GM10266 (cell line): ENCODE measurements around the gene SARS1.

ENCODE experiments used
- DNase-seq: peaks from one replicate; pipeline ENCODE4 v3.0.0; 2012; ENCODE audit errors: extremely low spot score
- TF ChIP-seq, protein P1 (sequence below): IDR thresholded peaks from 2 replicates; pipeline ENCODE4 v1.5.1; 2012; ENCODE audit warnings: mild to moderate bottlenecking, low read depth; ENCODE audit not compliant: control insufficient read depth, insufficient read depth; ENCODE audit errors: missing control alignments

SARS1 gene

DNA sequence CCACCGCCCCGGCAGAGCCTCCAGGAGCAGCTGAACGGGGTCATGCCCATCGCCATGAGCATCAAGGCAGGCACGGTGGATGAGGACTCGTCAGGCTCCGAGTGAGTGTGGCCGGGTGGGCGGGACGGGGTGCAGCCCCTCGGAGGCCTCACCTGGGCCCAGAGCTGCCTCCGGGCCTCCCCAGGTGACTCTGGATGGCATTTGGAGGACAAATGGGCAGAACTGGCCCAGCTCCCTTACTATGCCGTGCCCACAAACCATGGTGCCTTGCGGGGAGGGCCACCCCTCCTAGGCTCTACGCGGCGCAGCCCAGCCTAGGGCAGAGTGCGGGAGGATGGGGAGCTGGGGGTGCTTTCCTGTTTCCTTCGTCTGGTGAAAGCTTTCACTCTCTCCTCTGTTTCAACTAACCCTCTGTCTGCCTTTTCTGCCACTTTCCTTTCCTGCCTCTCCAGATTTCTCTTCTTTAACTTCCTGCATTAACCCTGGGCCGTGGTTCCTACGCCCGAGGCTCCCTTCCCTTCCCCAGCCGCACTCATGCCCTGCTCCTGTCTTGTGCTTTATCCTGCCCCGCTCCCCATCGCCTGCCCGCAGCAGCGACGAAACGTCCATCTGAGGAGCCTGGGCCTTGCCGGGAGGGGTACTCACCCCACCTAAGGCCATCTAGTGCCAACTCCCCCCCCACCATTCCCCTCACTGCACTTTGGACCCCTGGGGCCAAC is 60.0 kb downstream of the SARS1 start:
- TF ChIP-seq, protein P1, sequence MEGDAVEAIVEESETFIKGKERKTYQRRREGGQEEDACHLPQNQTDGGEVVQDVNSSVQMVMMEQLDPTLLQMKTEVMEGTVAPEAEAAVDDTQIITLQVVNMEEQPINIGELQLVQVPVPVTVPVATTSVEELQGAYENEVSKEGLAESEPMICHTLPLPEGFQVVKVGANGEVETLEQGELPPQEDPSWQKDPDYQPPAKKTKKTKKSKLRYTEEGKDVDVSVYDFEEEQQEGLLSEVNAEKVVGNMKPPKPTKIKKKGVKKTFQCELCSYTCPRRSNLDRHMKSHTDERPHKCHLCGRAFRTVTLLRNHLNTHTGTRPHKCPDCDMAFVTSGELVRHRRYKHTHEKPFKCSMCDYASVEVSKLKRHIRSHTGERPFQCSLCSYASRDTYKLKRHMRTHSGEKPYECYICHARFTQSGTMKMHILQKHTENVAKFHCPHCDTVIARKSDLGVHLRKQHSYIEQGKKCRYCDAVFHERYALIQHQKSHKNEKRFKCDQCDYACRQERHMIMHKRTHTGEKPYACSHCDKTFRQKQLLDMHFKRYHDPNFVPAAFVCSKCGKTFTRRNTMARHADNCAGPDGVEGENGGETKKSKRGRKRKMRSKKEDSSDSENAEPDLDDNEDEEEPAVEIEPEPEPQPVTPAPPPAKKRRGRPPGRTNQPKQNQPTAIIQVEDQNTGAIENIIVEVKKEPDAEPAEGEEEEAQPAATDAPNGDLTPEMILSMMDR, result no peak

DNA sequence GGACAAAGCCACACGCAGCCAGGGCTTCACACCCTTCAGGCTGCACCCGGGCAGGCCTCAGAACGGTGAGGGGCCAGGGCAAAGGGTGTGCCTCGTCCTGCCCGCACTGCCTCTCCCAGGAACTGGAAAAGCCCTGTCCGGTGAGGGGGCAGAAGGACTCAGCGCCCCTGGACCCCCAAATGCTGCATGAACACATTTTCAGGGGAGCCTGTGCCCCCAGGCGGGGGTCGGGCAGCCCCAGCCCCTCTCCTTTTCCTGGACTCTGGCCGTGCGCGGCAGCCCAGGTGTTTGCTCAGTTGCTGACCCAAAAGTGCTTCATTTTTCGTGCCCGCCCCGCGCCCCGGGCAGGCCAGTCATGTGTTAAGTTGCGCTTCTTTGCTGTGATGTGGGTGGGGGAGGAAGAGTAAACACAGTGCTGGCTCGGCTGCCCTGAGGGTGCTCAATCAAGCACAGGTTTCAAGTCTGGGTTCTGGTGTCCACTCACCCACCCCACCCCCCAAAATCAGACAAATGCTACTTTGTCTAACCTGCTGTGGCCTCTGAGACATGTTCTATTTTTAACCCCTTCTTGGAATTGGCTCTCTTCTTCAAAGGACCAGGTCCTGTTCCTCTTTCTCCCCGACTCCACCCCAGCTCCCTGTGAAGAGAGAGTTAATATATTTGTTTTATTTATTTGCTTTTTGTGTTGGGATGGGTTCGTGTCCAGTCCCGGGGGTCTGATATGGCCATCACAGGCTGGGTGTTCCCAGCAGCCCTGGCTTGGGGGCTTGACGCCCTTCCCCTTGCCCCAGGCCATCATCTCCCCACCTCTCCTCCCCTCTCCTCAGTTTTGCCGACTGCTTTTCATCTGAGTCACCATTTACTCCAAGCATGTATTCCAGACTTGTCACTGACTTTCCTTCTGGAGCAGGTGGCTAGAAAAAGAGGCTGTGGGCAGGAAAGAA is 61.1 kb downstream of the SARS1 start:
- TF ChIP-seq, protein P1, result no peak
- no peak for DNase-seq

More for the DNA sequence above, 60.0 kb downstream of the SARS1 start:
- no peak for DNase-seq

DNA sequence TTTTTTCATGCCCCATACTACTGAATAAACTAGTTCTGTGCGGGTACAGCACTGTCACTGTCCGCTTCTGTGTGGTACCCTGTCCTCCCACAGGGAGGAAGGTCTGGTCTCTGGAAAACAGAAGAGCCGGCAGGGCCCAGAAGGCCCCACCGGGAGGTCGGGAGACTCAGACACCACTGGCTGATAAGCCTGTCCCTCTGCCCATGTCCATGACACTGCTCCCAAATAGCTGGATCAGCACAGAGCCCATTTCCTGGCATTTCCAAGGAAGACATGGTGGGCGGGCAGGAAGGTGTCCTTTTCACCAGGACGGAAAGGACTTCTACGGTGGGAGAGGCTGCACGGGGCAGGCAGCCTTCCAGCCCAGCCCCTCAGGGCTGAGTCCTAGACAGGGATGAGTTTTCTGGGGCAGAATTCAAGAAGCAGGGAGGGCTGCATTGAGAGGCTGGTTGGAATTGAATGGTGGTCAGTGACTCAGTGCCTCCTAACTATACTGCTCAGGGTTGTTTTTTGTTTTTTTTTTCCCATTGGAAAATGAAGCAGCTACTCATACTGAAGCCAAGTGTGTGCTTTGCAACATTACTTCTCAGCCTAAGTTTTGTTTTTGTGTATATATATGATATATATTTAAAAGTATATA is 62.1 kb downstream of the SARS1 start:
- TF ChIP-seq, protein P1, result no peak
- no peak for DNase-seq

DNA sequence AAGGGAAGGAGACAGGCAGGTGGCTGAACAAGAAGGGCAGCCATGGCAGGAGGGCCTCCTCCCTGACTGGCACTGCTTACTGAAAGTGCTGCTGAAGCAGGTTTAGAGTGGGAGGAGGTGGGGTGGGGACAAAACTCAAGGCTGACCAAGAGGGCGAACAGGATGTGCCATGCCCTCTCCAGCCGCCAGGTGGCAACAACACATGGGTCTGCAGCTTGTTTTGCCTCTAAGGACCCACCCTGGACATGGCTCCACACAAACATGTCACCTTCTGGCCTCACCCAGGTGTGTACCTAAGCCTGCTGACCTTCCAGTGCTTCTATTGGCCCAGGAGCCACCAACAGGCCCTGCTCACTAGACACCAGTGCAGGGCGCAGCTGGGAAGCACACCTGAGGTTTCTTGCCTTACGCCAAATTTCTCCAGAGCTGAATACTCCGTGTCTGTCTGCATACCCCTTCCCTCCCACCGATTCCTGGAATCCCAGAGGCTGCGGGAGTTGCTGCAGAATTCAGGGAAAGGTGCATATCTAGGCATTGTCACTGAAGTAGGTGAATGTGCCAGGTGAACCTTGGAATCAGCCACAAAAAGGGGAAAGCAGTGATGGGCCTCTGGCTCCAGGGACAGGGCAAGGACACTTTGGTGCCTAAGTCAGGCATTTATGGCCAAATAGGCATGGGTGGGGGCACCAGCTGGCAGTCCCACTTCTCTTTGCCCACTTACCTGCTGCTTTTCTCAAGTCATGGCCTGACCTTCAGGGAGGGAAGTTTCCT is 63.9 kb downstream of the SARS1 start:
- DNase-seq, result peak; percentile 90
- TF ChIP-seq, protein P1, result peak; percentile 87

DNA sequence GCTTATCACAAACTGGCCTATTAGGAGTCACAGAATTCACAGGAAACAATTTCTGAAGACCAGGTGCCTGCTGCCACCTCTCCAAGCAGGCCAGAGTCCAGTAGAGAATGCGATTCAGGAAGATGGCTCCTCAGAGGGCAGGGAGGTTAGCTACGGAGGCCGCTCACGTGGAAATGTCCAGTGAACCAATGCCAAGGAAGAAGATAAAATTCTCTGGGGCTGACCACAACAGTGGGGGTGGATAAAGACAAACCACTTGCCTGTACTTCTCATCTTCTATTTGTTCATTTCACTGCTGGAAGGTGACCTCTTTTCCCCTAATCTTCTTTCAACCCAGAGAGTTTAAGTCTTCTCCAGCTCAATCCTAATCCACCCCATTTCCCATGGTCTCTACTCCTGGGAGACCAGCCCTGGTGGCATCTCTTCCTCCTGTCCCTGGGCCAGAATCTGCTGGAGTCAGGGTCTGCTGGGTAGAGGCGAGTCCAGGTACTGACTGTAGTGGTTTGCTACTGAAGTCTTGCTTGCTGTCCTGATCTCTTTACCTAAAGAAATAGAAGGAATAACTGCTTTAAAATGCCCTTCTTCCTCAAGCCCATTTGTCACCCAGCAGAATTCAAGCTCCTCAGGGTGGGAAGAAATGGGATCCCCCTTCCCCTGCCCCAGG is 66.0 kb downstream of the SARS1 start:
- TF ChIP-seq, protein P1, result no peak
- no peak for DNase-seq

DNA sequence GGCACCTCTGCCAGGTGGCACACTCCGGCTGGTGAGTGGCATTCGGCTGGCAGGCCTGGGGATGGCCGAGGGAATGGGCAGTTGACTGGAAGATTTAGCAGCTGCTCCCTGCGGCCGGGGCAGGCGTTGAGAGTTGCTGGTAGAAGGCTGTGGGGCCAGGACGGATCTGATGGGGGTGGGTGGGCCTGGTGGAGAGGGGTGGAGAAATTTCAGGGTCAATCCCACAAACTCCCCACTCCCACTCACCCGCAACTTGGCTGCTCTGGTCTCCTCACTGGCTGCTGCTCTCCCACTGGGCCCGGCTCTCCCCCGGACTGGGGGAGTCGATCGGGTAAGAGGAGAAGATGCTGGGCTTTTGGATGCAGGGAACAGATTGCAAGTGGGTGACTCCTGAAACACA is 67.1 kb downstream of the SARS1 start:
- TF ChIP-seq, protein P1, result no peak
- no peak for DNase-seq
